Gastroesophageal sphincter (tissue), 4 donors: ENCODE data around the gene VPS13D. TPM values are rescaled to one million over a fixed set of nuclear protein-coding genes. Genes with fewer than 3 reads are reported as not detected.

Experiments
- ATAC-seq: fragments of 150-250 bp; one replicate; pipeline ENCODE4 v1.9.1; 2016; ENCODE audit warnings: mild to moderate bottlenecking, moderate library complexity
- H3K27ac ChIP-seq, 4 donors: fragments of 200-600 bp; sonication (generic) in 3 of 4; 1 replicate in 3 of 4; 2 replicates in 1 of 4; pipeline ENCODE4 v1.5.1; 2016 to 2019
- H3K27me3 ChIP-seq: fragments of 200-600 bp; sonication (generic); one replicate; pipeline ENCODE4 v1.5.1; 2019
- H3K36me3 ChIP-seq, 2 donors: fragments of 200-600 bp; sonication (generic); one replicate each; pipeline ENCODE4 v1.5.1; 2019; ENCODE audit warnings: control low read depth in 1 of 2
- H3K4me1 ChIP-seq, 3 donors: fragments of 200-600 bp; sonication (generic); 1 replicate in 2 of 3; 2 replicates in 1 of 3; pipeline ENCODE4 v1.5.1; 2016 to 2019; ENCODE audit warnings: control low read depth in 2 of 3
- H3K4me3 ChIP-seq, 2 donors: fragments of 200-600 bp; sonication (generic); one replicate each; pipeline ENCODE4 v1.5.1; 2019; ENCODE audit warnings: mild to moderate bottlenecking in 1 of 2, moderate library complexity in 1 of 2
- H3K9me3 ChIP-seq, 3 donors: fragments of 200-600 bp; sonication (generic); one replicate each; pipeline ENCODE4 v1.5.1; 2017 to 2019; ENCODE audit warnings: control low read depth in 2 of 3
- CTCF ChIP-seq, 4 experiments: fragments of 200-600 bp in 2 of 4; fragments of 450-650 bp in 2 of 4; sonication (generic) in 1 of 4; IDR thresholded peaks; one replicate each; pipeline ENCODE4 v1.5.1; 2017 to 2019; ENCODE audit warnings: antibody characterized with exemption in 4 of 4, mild to moderate bottlenecking in 2 of 4, moderate library complexity in 2 of 4
- EP300 ChIP-seq: sonication (generic); formaldehyde crosslinking; IDR thresholded peaks from one replicate; pipeline ENCODE4 v1.6.1; 2017; ENCODE audit warnings: antibody characterized with exemption, mild to moderate bottlenecking
- POLR2A ChIP-seq, 2 donors: fragments of 450-650 bp; IDR thresholded peaks; one replicate each; pipeline ENCODE4 v1.6.1; 2017; ENCODE audit warnings: antibody characterized with exemption in 2 of 2, mild to moderate bottlenecking in 2 of 2, moderate library complexity in 1 of 2
- POLR2AphosphoS5 ChIP-seq: sonication (generic); formaldehyde crosslinking; IDR thresholded peaks from one replicate; pipeline ENCODE4 v1.6.1; 2017; ENCODE audit warnings: antibody characterized with exemption
- WGBS, 2 donors: methylation state at CpG; one replicate each; pipeline ENCODE4 v1.1.5; 2018; ENCODE audit warnings: low coverage in 1 of 2; 5-methylcytosine and 5-hydroxymethylcytosine counted together
- total RNA-seq, 4 donors: library from RNA; depleted of rRNA; stranded (reverse); fragments of >200 nt; gene quantifications; one replicate each; pipeline ENCODE4 v1.1.0, GENCODE V29; 2016

VPS13D gene
- total RNA-seq, 4 donors from 2014 or later: 62.3 to 95.5 (median 81.5) TPM

- no peak overlapping the region for H3K27ac ChIP-seq
These were observed 26.1 kb downstream of the VPS13D start for GRCh38 chr1:12255913-12256312.

GRCh38 chr1:12258272-12258671 is 28.4 kb downstream of the VPS13D start:
- no peak overlapping the region for H3K4me3 ChIP-seq
- TF ChIP-seq EP300 (no peak), CTCF (IDR thresholded peaks at IDR 0.05) (no peak), POLR2A (IDR thresholded peaks at IDR 0.05) (no peak), POLR2AphosphoS5 (no peak)
- H3K4me1 ChIP-seq: no peaks in the 10 kb centered on the region
- WGBS, 2 donors: 56 to 85% methylated on average over 3 to 7 of the region's 7 CpGs
- H3K36me3 ChIP-seq: peaks cover 11 to 100% of the 10 kb centered on the region in 2 donors
- H3K9me3 ChIP-seq: no peaks in the 10 kb centered on the region
- no peak for ATAC-seq
- H3K27me3 ChIP-seq: no peaks in the 10 kb centered on the region
- H3K27ac ChIP-seq: no peak overlapping the region

More at GRCh38 chr1:12255913-12256312, 26.1 kb downstream of the VPS13D start:
- WGBS, 2 donors: 100% methylated on average over 2 of the region's 2 CpGs
- no peaks in the 10 kb centered on the region for H3K27me3 ChIP-seq
- H3K4me3 ChIP-seq: no peak overlapping the region
- no peaks in the 10 kb centered on the region for H3K9me3 ChIP-seq
- TF ChIP-seq CTCF (IDR thresholded peaks at IDR 0.05) (no peak), POLR2AphosphoS5 (no peak), EP300 (no peak), POLR2A (IDR thresholded peaks at IDR 0.05) (no peak)
- ATAC-seq: no peak
- no peaks in the 10 kb centered on the region for H3K4me1 ChIP-seq
- peaks cover 0 to 100% of the 10 kb centered on the region in 2 donors for H3K36me3 ChIP-seq

- H3K27ac ChIP-seq: no peak overlapping the region
- peaks cover 0 to 6% (median 0%) of the 10 kb centered on the region in 3 donors for H3K9me3 ChIP-seq
- 65 to 79% methylated on average over 1 of the region's 1 CpG for WGBS, 2 donors
- TF ChIP-seq CTCF (IDR thresholded peaks at IDR 0.05): no peak
- TF ChIP-seq EP300: no peak
- TF ChIP-seq POLR2A (IDR thresholded peaks at IDR 0.05): no peak
- no peak for TF ChIP-seq POLR2AphosphoS5
- peaks cover 3 to 98% of the 10 kb centered on the region in 2 donors for H3K36me3 ChIP-seq
- no peak for ATAC-seq
- no peaks in the 10 kb centered on the region for H3K27me3 ChIP-seq
- no peak overlapping the region for H3K4me3 ChIP-seq
- H3K4me1 ChIP-seq: no peaks in the 10 kb centered on the region
These were observed 39.5 kb downstream of the VPS13D start for GRCh38 chr1:12269351-12269750.

- no peak for TF ChIP-seq POLR2AphosphoS5
- no peaks in the 10 kb centered on the region for H3K9me3 ChIP-seq
- no peaks in the 10 kb centered on the region for H3K4me1 ChIP-seq
- no peak overlapping the region for H3K4me3 ChIP-seq
- 82 to 93% methylated on average over 3 to 4 of the region's 4 CpGs for WGBS, 2 donors
- H3K27me3 ChIP-seq: no peaks in the 10 kb centered on the region
- H3K27ac ChIP-seq: no peak overlapping the region
- H3K36me3 ChIP-seq: peaks cover 3 to 96% of the 10 kb centered on the region in 2 donors
- no peak for ATAC-seq
These were observed 41.2 kb downstream of the VPS13D start for GRCh38 chr1:12271033-12271432.

- TF ChIP-seq POLR2A (IDR thresholded peaks at IDR 0.05) (no peak), EP300 (no peak), CTCF (IDR thresholded peaks at IDR 0.05) (no peak), POLR2AphosphoS5 (no peak)
- Histone ChIP-seq H3K9me3 (no peaks in the 10 kb centered on the region), H3K27ac (no peak overlapping the region), H3K27me3 (no peaks in the 10 kb centered on the region), H3K4me1 (no peaks in the 10 kb centered on the region), H3K4me3 (no peak overlapping the region), H3K36me3 (peaks cover 3 to 96% of the 10 kb centered on the region in 2 donors)
- no peak for ATAC-seq
- WGBS, 2 donors: 77 to 88% methylated on average over 6 of the region's 6 CpGs
These were observed 42.9 kb downstream of the VPS13D start for GRCh38 chr1:12272770-12273169.
